Peyer's patch (tissue), 4 donors: ENCODE data around the gene IFNL2.
"Not testable (repeated sequence)": the region's sequence is repeated elsewhere in the genome, so short reads cannot be mapped to it uniquely, and the experiment has no call there.

Source experiments
- POLR2A ChIP-seq, 2 donors: fragments of 450-650 bp; IDR thresholded peaks; one replicate each; pipeline ENCODE4 v1.5.1; 2017; ENCODE audit warnings: antibody characterized with exemption in 2 of 2, mild to moderate bottlenecking in 2 of 2, moderate library complexity in 2 of 2
- TF ChIP-seq, protein P1 (sequence below), 6 experiments: fragments of 450-650 bp in 4 of 6; fragments of 200-600 bp in 2 of 6; sonication (generic) in 1 of 6; IDR thresholded peaks; one replicate each; pipeline ENCODE4 v1.5.1; 2017 to 2019; ENCODE audit warnings: antibody characterized with exemption in 6 of 6, mild to moderate bottlenecking in 3 of 6, moderate library complexity in 1 of 6

DNA sequence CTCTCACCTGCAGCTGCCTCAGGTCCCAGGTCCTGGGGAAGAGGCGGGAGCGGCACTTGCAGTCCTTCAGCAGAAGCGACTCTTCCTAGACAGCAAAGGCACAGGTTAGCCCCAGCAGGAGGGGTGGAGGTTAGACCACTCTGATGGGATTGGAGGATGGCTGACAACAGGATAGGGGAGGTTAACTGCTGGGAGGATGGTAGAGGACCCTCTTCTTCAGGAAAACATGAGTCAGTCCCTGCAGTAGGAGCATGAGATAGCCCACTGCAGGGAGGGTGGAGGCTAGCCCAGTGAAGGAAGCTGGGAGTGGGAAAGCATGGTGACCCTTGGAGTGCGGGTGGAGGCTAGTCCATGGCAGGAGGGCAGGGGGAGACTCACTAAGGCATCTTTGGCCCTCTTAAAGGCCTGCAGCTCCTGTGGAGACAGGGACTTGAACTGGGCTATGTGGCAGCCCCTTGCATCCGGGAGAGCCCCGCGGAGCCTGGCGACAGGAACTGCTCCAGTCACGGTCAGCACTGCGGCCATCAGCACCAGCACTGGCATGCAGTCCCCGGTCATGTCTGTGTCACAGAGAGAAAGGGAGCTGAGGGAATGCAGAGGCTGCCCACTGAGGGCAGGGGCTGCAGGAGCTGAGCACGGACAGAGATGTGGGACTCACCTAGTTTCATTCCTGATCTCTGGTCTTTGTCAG is 23.6 kb upstream of the IFNL2 start, which contains the start of gene IFNL3:
- TF ChIP-seq, protein P1, sequence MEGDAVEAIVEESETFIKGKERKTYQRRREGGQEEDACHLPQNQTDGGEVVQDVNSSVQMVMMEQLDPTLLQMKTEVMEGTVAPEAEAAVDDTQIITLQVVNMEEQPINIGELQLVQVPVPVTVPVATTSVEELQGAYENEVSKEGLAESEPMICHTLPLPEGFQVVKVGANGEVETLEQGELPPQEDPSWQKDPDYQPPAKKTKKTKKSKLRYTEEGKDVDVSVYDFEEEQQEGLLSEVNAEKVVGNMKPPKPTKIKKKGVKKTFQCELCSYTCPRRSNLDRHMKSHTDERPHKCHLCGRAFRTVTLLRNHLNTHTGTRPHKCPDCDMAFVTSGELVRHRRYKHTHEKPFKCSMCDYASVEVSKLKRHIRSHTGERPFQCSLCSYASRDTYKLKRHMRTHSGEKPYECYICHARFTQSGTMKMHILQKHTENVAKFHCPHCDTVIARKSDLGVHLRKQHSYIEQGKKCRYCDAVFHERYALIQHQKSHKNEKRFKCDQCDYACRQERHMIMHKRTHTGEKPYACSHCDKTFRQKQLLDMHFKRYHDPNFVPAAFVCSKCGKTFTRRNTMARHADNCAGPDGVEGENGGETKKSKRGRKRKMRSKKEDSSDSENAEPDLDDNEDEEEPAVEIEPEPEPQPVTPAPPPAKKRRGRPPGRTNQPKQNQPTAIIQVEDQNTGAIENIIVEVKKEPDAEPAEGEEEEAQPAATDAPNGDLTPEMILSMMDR (IDR thresholded peaks at IDR 0.05) = not testable (repeated sequence)
- TF ChIP-seq POLR2A (IDR thresholded peaks at IDR 0.05) = not testable (repeated sequence)
